Skeletal muscle satellite cell (primary cell): ENCODE results near the gene UPK1A.
"Not testable (repeated sequence)": the region's sequence is repeated elsewhere in the genome, so short reads cannot be mapped to it uniquely, and the experiment has no call there.

ENCODE experiments used
- H3K27me3 ChIP-seq: 2 replicates; pipeline ENCODE4 v1.7.0; 2013; ENCODE audit warnings: low read length; ENCODE audit not compliant: control insufficient read depth, insufficient read depth
- H3K36me3 ChIP-seq: 2 replicates; pipeline ENCODE4 v1.7.0; 2013; ENCODE audit warnings: mild to moderate bottlenecking, control low read depth, low read length; ENCODE audit not compliant: insufficient read depth
- H3K4me1 ChIP-seq: 2 replicates; pipeline ENCODE4 v1.7.0; 2013; ENCODE audit warnings: low read length; ENCODE audit not compliant: control insufficient read depth, insufficient read depth
- H3K4me2 ChIP-seq: 2 replicates; pipeline ENCODE4 v1.7.0; 2013; ENCODE audit warnings: mild to moderate bottlenecking, low read length
- H3K4me3 ChIP-seq: 2 replicates; pipeline ENCODE4 v1.7.0; 2013; ENCODE audit warnings: low read length
- H3K9ac ChIP-seq: 2 replicates; pipeline ENCODE4 v1.7.0; 2013; ENCODE audit warnings: mild to moderate bottlenecking, low read depth, low read length, moderate library complexity
- H3K9me3 ChIP-seq: replicated peaks from 2 replicates; pipeline ENCODE4 v1.7.0; 2013; ENCODE audit warnings: mild to moderate bottlenecking, control low read depth, low read length

UPK1A gene

DNA sequence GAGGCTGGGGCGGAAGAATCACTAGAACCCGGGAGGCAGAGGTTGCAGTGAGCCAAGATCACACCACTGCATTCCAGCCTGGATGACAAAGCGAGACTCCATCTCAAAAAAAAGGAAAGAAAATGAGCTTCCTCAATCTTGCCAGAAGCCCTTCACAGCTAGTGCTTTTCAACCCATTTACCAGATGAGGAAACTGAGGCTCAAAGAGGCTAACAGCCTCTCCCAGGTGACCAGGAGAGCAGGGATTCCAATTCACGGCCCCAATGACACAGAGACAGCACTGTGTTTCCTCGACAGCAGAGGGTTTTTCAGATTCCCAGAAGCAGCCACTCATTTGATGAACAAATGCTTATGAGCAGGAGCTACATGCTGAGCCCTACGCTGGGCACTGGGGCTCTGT is 3.2 kb downstream of the UPK1A start:
- Histone ChIP-seq H3K4me1 (peaks cover 4% of the 10 kb centered on the region), H3K36me3 (no peaks in the 10 kb centered on the region), H3K4me2 (no peak overlapping the region), H3K27me3 (peaks cover 15% of the 10 kb centered on the region), H3K9ac (no peak overlapping the region), H3K4me3 (no peak overlapping the region), H3K9me3 (no peaks in the 10 kb centered on the region)

DNA sequence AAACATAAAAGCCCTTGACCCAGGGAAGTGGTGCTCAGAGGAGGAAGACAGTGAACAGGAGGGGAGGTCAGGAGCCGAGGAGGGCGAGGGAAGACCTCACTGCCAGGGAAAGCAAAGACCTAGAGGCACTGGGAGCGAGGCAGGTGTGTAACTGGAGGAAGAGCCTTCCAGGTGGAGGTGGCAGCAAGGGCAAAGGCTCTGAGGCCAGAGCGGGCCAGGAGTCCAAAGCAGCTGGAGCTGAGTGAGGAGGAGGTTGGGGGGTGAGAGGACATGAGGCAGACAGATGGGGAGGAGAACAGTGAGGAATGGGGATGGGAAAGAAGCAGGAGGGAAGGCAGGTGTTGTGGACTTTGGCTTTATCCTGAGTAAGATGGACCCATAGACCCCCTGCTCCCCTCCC is 3.7 kb downstream of the UPK1A start:
- Histone ChIP-seq H3K4me3 (no peak overlapping the region), H3K4me2 (no peak overlapping the region), H3K9me3 (no peaks in the 10 kb centered on the region), H3K4me1 (peaks cover 4% of the 10 kb centered on the region), H3K9ac (no peak overlapping the region), H3K27me3 (peaks cover 15% of the 10 kb centered on the region), H3K36me3 (no peaks in the 10 kb centered on the region)

DNA sequence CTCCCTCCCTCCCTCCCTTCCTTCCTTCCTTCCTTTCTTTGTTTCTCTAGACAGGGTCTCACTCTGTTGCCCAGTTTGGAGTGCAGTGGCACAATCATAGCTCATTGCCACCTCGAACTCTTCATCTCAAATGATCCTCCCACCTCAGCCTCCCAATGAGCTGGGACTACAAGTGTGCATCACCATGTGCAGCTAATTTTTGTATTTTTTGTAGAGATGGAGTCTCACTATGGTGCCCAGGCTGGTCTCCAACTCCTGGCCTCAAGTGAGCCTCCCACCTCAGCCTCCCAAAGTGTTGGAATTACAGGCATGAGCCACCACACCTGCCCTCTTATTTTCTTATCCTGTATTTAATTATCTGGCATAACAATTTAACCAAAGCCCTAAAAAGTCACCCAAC is 4.4 kb downstream of the UPK1A start:
- H3K4me1 ChIP-seq = peaks cover 4% of the 10 kb centered on the region

GRCh38 chr19:35671818-35672217 is 5.5 kb downstream of the UPK1A start:
- Histone ChIP-seq H3K4me1 (peaks cover 4% of the 10 kb centered on the region), H3K36me3 (no peaks in the 10 kb centered on the region), H3K9me3 (no peaks in the 10 kb centered on the region), H3K4me2 (no peak overlapping the region), H3K9ac (no peak overlapping the region), H3K4me3 (no peak overlapping the region), H3K27me3 (peaks cover 20% of the 10 kb centered on the region)

More for the DNA sequence above, 4.4 kb downstream of the UPK1A start:
- H3K9me3 ChIP-seq = no peaks in the 10 kb centered on the region
- peaks cover 17% of the 10 kb centered on the region for H3K27me3 ChIP-seq
- H3K36me3 ChIP-seq = no peaks in the 10 kb centered on the region
- H3K4me2 ChIP-seq = no peak overlapping the region
- H3K4me3 ChIP-seq = no peak overlapping the region
- no peak overlapping the region for H3K9ac ChIP-seq

DNA sequence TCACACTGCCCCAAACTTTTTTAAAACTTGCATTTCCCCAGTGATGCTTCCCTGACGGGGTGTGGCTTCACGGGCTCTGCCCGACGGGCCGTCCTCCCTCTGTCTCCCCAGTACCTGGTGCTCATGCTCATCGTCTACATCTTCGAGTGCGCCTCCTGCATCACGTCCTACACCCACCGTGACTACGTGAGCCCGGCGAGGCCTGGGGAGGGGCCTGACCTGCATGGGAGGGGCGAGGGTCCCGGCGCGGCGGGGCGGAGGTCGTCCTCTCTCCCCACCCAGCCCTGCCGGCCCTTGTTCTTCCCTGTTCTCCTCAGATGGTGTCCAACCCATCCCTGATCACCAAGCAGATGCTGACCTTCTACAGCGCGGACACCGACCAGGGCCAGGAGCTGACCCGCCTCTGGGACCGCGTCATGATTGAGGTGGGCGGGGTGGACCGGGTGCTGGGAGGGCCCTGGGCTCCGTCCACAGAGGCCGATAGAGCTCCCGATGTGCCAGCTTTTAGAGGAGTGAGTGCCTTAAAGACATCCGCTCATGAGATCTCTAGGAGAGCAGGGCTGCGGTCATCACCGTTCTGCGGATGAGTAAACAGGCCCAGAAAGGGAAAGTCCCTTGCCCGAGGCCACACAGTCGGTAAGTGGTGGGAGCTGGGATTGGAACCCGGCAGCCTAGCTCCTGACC is 6.9 kb downstream of the UPK1A start:
- peak overlapping the region; percentile 78 for H3K4me2 ChIP-seq
- peaks cover 4% of the 10 kb centered on the region for H3K4me1 ChIP-seq
- no peak overlapping the region for H3K9ac ChIP-seq
- peaks cover 18% of the 10 kb centered on the region for H3K27me3 ChIP-seq
- H3K9me3 ChIP-seq = no peaks in the 10 kb centered on the region
- H3K4me3 ChIP-seq = peak overlapping the region; percentile 65
- H3K36me3 ChIP-seq = no peaks in the 10 kb centered on the region

- Histone ChIP-seq H3K9ac (no peak overlapping the region), H3K4me3 (no peak overlapping the region), H3K9me3 (no peaks in the 10 kb centered on the region), H3K36me3 (no peaks in the 10 kb centered on the region), H3K4me2 (no peak overlapping the region), H3K27me3 (peaks cover 11% of the 10 kb centered on the region), H3K4me1 (peaks cover 4% of the 10 kb centered on the region)
These were observed 9.3 kb downstream of the UPK1A start for GRCh38 chr19:35675589-35676140.

GRCh38 chr19:35689836-35690235 is 23.5 kb downstream of the UPK1A start:
- Histone ChIP-seq H3K9me3 (no peaks in the 10 kb centered on the region), H3K9ac (no peak overlapping the region), H3K4me3 (no peak overlapping the region), H3K36me3 (no peaks in the 10 kb centered on the region), H3K4me2 (no peak overlapping the region), H3K4me1 (no peaks in the 10 kb centered on the region), H3K27me3 (no peaks in the 10 kb centered on the region)

DNA sequence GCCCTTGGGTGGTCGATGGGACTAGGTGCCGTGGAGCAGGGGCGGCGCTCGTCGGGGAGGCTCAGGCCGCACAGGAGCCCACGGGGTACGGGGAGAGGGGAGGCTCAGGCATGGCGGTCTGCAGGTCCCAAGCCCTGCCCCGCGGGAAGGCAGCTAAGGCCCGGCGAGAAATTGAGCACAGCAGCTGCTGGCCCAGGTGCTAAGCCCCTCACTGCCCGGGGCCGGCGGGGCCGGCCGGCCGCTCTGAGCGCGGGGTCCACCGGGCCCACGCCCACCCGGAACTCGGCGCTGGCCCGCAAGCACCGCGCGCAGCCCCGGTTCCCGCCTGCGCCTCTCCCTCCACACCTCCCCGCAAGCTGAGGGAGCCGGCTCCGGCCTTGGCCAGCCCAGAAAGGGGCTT is 24.8 kb downstream of the UPK1A start:
- H3K9ac ChIP-seq, H3K9me3 ChIP-seq, H3K4me1 ChIP-seq, H3K27me3 ChIP-seq, H3K36me3 ChIP-seq, H3K4me2 ChIP-seq, H3K4me3 ChIP-seq: not testable (repeated sequence)

DNA sequence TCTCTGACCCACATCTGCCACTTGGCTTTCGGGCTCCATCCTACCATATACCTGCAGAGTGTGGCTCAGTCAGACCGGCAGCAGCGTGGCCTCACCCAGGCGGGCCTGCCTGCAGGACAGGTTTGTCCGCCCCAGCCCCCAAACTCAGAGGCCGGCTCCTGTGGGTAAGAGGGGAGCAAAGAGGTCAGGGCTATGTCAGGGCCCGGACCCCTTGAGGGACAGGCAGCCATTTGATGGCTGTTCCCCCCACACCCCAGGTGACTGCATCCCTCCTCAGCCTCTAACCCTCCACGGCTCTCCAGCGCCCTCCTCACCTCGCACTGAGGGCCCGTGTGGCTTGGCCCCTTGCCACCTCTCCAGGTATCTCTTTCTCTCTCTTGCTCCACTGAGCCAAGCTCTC is 25.7 kb downstream of the UPK1A start:
- Histone ChIP-seq H3K36me3 (no peaks in the 10 kb centered on the region), H3K9me3 (no peaks in the 10 kb centered on the region), H3K4me1 (no peaks in the 10 kb centered on the region), H3K4me3 (no peak overlapping the region), H3K4me2 (no peak overlapping the region), H3K9ac (no peak overlapping the region), H3K27me3 (peaks cover 2% of the 10 kb centered on the region)

DNA sequence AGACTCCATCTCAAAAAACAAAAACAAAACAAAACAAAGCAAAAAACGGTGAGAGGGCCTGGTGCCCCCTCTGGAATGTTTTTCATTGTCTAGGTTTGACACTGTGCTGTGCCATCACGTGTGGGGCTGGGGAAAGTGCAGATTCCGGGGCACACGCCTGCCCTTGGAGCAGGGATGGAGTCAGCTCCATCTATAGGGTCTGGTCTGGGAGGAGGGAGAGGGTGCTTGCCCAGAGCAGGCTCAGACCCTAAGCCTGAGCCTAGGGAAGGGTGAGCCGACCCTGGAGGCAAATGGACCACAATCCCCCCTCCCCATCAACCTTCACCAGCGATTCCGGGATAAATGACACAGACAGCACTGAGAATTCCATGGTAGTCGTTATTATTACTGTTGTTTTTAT is 27.1 kb downstream of the UPK1A start:
- no peaks in the 10 kb centered on the region for H3K36me3 ChIP-seq
- no peak overlapping the region for H3K4me2 ChIP-seq
- no peaks in the 10 kb centered on the region for H3K4me1 ChIP-seq
- H3K9ac ChIP-seq = no peak overlapping the region
- H3K4me3 ChIP-seq = no peak overlapping the region
- H3K9me3 ChIP-seq = no peaks in the 10 kb centered on the region
- H3K27me3 ChIP-seq = peaks cover 2% of the 10 kb centered on the region

DNA sequence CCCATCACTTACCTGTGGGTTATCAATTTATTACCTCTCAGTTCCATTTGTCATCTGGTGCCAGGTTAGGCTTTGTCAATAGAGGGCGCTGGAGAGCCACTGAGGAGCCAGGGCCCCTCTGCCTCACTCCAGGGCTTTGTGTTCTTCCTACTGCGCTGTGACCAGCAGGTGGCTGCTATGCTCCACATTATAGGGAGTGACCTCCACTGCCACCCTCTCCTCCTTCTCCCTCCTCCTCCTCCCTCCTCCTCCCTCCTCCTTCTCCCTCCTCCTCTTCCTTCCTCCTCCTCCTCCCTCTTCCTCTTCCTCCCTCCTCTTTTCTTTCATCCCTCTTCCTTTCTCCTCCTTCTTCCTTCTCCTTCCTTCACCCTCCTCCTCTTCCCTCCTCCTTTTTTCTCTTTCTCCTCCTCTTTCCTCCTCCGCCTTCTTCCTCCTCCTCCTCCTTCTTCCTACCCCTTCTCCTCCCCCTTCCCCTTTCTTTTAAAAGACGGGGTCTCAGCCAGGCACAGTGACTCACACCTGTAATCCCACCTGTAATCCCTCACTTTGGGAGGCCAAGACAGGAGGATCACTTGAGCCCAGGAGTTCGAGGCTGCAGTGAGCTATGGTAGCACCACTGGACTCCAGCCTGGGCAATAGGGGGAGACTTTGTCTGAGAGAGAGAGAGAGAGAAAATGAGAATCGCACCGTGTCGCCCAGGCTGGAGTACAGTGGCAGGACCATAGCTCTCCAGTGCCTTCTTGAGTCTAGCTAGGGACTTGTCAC is 27.7 kb downstream of the UPK1A start:
- H3K36me3 ChIP-seq = no peaks in the 10 kb centered on the region
- no peak overlapping the region for H3K4me2 ChIP-seq
- H3K9me3 ChIP-seq = no peaks in the 10 kb centered on the region
- no peak overlapping the region for H3K4me3 ChIP-seq
- H3K9ac ChIP-seq = no peak overlapping the region
- peaks cover 2% of the 10 kb centered on the region for H3K27me3 ChIP-seq
- no peaks in the 10 kb centered on the region for H3K4me1 ChIP-seq
